GM12878 (cell line): ENCODE measurements around the gene ZWINT. TPM values are rescaled to one million over a fixed set of nuclear protein-coding genes. Genes with fewer than 3 reads are reported as not detected.

Source experiments
- ATAC-seq: fragments of 200-7000 bp; cut with Tn5 transposase; 3 replicates; pipeline ENCODE4 v1.9.1; 2020; ENCODE audit warnings: mild to moderate bottlenecking, moderate library complexity
- BruUV-seq: library from RNA; stranded (reverse); fragments of 400-500 nt; replicated peaks from 2 replicates; lab custom pipeline; 2021; lab: Mats Ljungman, UMichigan
- CTCF ChIA-PET: fragments of 300-600 bp; sonication (Branson Sonifier 250); formaldehyde crosslinking; extraction: SDS; loops from one replicate; lab custom pipeline; 2021; ENCODE audit warnings: inconsistent platforms; lab: Yijun Ruan, JAX
- POLR2A ChIA-PET: fragments of 350-600 bp; formaldehyde crosslinking; extraction: SDS; loops from one replicate; lab custom pipeline; 2021; ENCODE audit warnings: inconsistent platforms; lab: Charles Lee
- RAD21 ChIA-PET: fragments of 300-600 bp; sonication (Branson Sonifier 250); formaldehyde crosslinking; loops from one replicate; lab custom pipeline; 2023; ENCODE audit warnings: antibody characterized with exemption; ENCODE audit not compliant: unreplicated experiment; lab: Charles Lee
- SMC1A ChIA-PET: fragments of 300-600 bp; sonication (Branson Sonifier 250); formaldehyde crosslinking; loops from one replicate; lab custom pipeline; 2023; ENCODE audit not compliant: unreplicated experiment, uncharacterized antibody; lab: Charles Lee
- DNase-seq: peaks from one replicate; pipeline ENCODE4 v3.0.0-alpha.2; 2011; ENCODE audit warnings: low read depth, low spot score
- FAIRE-seq: peaks from 3 replicates; lab custom pipeline; 2011; peaks lifted over from hg19 to GRCh38; lab: Jason Lieb, UNC
- H2AFZ ChIP-seq: 2 replicates; pipeline ENCODE4 v1.6.0; 2011; ENCODE audit warnings: low read depth, low read length, control low read depth; ENCODE audit not compliant: control insufficient read depth
- H3K27ac ChIP-seq: 2 replicates; pipeline ENCODE4 v1.5.1; 2011; ENCODE audit warnings: control low read depth; ENCODE audit not compliant: control insufficient read depth, insufficient read depth
- H3K27me3 ChIP-seq, 2 experiments: replicated peaks in 1 of 2; 2 replicates each; pipeline versions ENCODE4 v1.6.0 to v1.6.1; 2011; ENCODE audit warnings: low read length in 1 of 2; ENCODE audit not compliant: control insufficient read depth in 2 of 2, insufficient read depth in 2 of 2
- H3K36me3 ChIP-seq, 2 experiments: 2 replicates each; pipeline ENCODE4 v1.5.1; 2011; ENCODE audit warnings: low read length in 1 of 2; ENCODE audit not compliant: control insufficient read depth in 2 of 2, insufficient read depth in 2 of 2
- H3K4me1 ChIP-seq: 2 replicates; pipeline ENCODE4 v1.6.1; 2011; ENCODE audit warnings: mild to moderate bottlenecking, low read length, moderate library complexity, mixed read lengths; ENCODE audit not compliant: control insufficient read depth, insufficient read depth
- H3K4me2 ChIP-seq: 2 replicates; pipeline ENCODE4 v1.6.0; 2011; ENCODE audit warnings: control low read depth; ENCODE audit not compliant: control insufficient read depth, insufficient read depth
- H3K4me3 ChIP-seq: fragments of 200-600 bp; sonication (generic); 2 replicates; pipeline ENCODE4 v1.5.1; 2016
- H3K79me2 ChIP-seq: 2 replicates; pipeline ENCODE4 v1.6.0; 2011; ENCODE audit warnings: low read length; ENCODE audit not compliant: control insufficient read depth, insufficient read depth
- H3K9ac ChIP-seq: 2 replicates; pipeline ENCODE4 v1.8.0; 2011; ENCODE audit warnings: low read length, control low read depth, mixed read lengths; ENCODE audit not compliant: control insufficient read depth, insufficient read depth
- H3K9me3 ChIP-seq: replicated peaks from 3 replicates; pipeline ENCODE4 v1.5.1; 2011; ENCODE audit warnings: mild to moderate bottlenecking, low read length; ENCODE audit not compliant: control insufficient read depth, insufficient read depth
- H4K20me1 ChIP-seq: 2 replicates; pipeline ENCODE4 v1.6.0; 2011; ENCODE audit not compliant: control insufficient read depth, insufficient read depth
- ATF7 ChIP-seq: fragments of 450-650 bp; IDR thresholded peaks from 2 replicates; pipeline ENCODE4 v1.6.1; 2016; ENCODE audit warnings: low read depth, mild to moderate bottlenecking
- BMI1 ChIP-seq: fragments of 450-650 bp; IDR thresholded peaks from 2 replicates; pipeline ENCODE4 v1.6.1; 2016; ENCODE audit warnings: mild to moderate bottlenecking, moderate library complexity, borderline replicate concordance
- HCFC1 ChIP-seq: fragments of 150-350 bp; IDR thresholded peaks from 2 replicates; pipeline ENCODE4 v1.6.1; 2014; ENCODE audit warnings: low read length
- HDAC6 ChIP-seq: fragments of 200-600 bp; sonication (generic); IDR thresholded peaks from one replicate; pipeline ENCODE4 v1.8.0; 2017; ENCODE audit warnings: antibody characterized with exemption; ENCODE audit not compliant: unreplicated experiment
- MXI1 ChIP-seq: fragments of 150-350 bp; IDR thresholded peaks from 2 replicates; pipeline ENCODE4 v1.6.1; 2011; ENCODE audit warnings: low read depth, mild to moderate bottlenecking, inconsistent platforms, low read length, improper control_type of control experiment
- PBX3 ChIP-seq: IDR thresholded peaks from 2 replicates; pipeline ENCODE4 v1.6.1; 2011; ENCODE audit warnings: mild to moderate bottlenecking, low read depth, low read length, moderate library complexity; ENCODE audit not compliant: insufficient replicate concordance
- YY1 ChIP-seq: IDR thresholded peaks from 2 replicates; pipeline ENCODE4 v1.6.1; 2011; ENCODE audit warnings: low read depth, mild to moderate bottlenecking, low read length
- in situ Hi-C: fragments of 300-500 bp; cut with MboI; formaldehyde crosslinking; loops from 9 replicates; pipeline ENCODE4 v1.14.3; 2018; ENCODE audit warnings: mixed read lengths
- intact Hi-C: fragments of 100-400 bp; cut with micrococcal nuclease; formaldehyde crosslinking; loops from one replicate; pipeline ENCODE4 v1.14.2; 2022; ENCODE audit not compliant: unreplicated experiment
- polyA plus RNA-seq, 11 experiments: library from polyadenylated mRNA; depleted of rRNA in 4 of 11; unstranded in 6 of 11; stranded (reverse) in 5 of 11; fragments of >200 nt; fragmentation: Nextera tagmentation in 4 of 11; fragmentation: Illumina TruSeq in 1 of 11; extraction: Ambion mirVana in 4 of 11; extraction: Trizol in 1 of 11; gene quantifications; 1 replicate in 1 of 11; 2 replicates in 10 of 11; pipeline versions ENCODE4 v1.2.1 to v1.2.3, GENCODE V29; 2011 to 2016; ENCODE audit warnings: inconsistent platforms in 2 of 11, missing spikeins in 2 of 11, low read depth in 1 of 11
- total RNA-seq, 4 experiments: library from RNA; depleted of rRNA in 3 of 4; stranded (reverse); fragments of >200 nt in 3 of 4; fragmentation: Illumina TruSeq in 1 of 4; extraction: Trizol in 1 of 4; gene quantifications; 2 replicates each; pipeline versions ENCODE4 v1.2.1 to v1.2.3, GENCODE V29; 2013 to 2021

Gene ZWINT
- total and polyA plus RNA-seq, 10 of the 15 experiments (the other 5 are each of a cell fraction or from before 2014, with no cell fraction given), result 98.7 to 324 (median 138) TPM

- no TSS peak for BruUV-seq
- H3K36me3 ChIP-seq, result peaks cover 2 to 6% of the 10 kb centered on the region in 2 experiments; a peak in 3 of 4 replicates
- H3K9me3 ChIP-seq, result no peaks in the 10 kb centered on the region
- TF ChIP-seq BMI1 (no peak), ATF7 (peak; percentile 75), MXI1 (no peak), HDAC6 (no peak), YY1 (no peak), PBX3 (no peak), HCFC1 (no peak)
- no peak overlapping the region for H2AFZ ChIP-seq
- peaks cover 28% of the 10 kb centered on the region for H3K79me2 ChIP-seq
- no peak overlapping the region for H3K4me3 ChIP-seq
- intact Hi-C loops (no loop called here), in situ Hi-C loops (no loop called here)
- ChIA-PET SMC1A (interaction anchor here (1.5 kb wide), 1 partner anchor 37 kb away, joined by 4 read pairs; no protein-coding TSS in a partner anchor), CTCF (no interaction called here), POLR2A (no interaction called here), RAD21 (no interaction called here)
- no peaks in the 10 kb centered on the region for H3K27me3 ChIP-seq
- H3K9ac ChIP-seq, result no peak overlapping the region
- no peaks in the 10 kb centered on the region; the same call in 1 of the 2 replicates for H3K4me1 ChIP-seq
- ATAC-seq, result no peak
- DNase-seq, result no peak
- H3K27ac ChIP-seq, result no peak overlapping the region
- H3K4me2 ChIP-seq, result no peak overlapping the region
- no peaks in the 10 kb centered on the region for H4K20me1 ChIP-seq
- FAIRE-seq, result no peak
These were observed 4.0 kb downstream of the ZWINT start for GRCh38 chr10:56357018-56357417.
